GM10266 (cell line): ENCODE results near the gene RCE1.

ENCODE experiments used
- DNase-seq: peaks from one replicate; pipeline ENCODE4 v3.0.0; 2012; ENCODE audit errors: extremely low spot score
- TF ChIP-seq, protein P1 (sequence below): IDR thresholded peaks from 2 replicates; pipeline ENCODE4 v1.5.1; 2012; ENCODE audit warnings: mild to moderate bottlenecking, low read depth; ENCODE audit not compliant: control insufficient read depth, insufficient read depth; ENCODE audit errors: missing control alignments

Gene RCE1

DNA sequence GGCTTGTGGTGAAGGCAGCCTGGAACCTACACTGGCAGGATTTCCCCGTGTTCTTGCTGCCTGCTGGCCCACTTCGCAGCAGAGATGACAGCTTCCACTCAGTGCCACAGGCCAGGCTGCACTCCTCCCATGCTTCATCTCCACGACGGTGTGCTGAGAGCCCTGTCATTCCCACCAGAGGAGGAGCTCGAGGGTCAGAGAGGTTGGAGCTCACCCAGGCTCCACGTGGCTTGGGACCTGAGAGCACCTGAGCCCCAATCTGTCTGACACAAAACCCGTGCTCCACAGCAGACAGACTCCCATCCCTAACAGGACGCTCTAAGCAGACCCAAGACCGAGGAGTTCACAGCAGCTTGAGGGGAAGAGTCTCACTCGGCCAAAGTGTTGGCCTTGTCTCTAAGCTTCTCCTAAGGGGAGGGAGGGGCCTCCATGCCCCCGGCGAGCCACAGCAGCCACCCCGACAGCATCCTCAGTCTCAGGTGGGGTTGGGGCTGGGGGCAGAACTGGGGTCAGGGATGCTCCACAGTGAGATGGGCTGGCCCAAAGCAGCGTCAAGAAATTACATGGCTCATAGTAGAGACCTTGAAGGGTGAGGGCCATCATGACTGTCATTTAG is 24.3 kb downstream of the RCE1 start:
- DNase-seq = no peak
- TF ChIP-seq, protein P1, sequence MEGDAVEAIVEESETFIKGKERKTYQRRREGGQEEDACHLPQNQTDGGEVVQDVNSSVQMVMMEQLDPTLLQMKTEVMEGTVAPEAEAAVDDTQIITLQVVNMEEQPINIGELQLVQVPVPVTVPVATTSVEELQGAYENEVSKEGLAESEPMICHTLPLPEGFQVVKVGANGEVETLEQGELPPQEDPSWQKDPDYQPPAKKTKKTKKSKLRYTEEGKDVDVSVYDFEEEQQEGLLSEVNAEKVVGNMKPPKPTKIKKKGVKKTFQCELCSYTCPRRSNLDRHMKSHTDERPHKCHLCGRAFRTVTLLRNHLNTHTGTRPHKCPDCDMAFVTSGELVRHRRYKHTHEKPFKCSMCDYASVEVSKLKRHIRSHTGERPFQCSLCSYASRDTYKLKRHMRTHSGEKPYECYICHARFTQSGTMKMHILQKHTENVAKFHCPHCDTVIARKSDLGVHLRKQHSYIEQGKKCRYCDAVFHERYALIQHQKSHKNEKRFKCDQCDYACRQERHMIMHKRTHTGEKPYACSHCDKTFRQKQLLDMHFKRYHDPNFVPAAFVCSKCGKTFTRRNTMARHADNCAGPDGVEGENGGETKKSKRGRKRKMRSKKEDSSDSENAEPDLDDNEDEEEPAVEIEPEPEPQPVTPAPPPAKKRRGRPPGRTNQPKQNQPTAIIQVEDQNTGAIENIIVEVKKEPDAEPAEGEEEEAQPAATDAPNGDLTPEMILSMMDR = no peak

DNA sequence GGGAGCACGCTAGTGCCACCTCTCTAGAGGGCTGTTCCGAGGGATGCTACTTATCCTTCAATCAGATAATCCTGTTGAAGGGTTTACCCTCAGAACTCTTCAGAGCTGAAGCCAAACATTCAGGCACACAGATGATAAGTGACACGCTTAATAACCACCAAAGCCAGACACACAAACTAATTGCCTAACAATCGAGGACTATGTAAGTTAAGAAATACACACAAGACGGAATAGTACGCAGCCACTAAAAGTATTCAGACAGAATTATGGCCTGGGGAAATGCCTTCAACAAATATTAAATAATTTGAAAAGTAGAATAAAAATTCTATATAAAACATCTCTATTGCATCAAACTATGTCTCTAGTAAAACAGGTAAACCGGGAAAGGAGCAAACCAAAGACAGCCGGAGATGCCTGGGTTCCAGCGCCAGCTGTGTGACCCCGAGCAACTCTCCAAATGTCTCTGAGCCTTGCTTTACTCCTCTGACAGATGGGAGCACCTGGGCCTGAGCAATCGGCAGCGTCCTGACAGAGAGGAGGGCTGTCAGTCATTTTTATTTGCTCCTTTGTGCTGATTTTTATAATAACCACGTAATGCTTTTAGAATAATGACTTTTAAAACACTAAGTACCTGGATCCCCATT is 25.0 kb downstream of the RCE1 start:
- TF ChIP-seq, protein P1 = no peak
- DNase-seq = no peak

DNA sequence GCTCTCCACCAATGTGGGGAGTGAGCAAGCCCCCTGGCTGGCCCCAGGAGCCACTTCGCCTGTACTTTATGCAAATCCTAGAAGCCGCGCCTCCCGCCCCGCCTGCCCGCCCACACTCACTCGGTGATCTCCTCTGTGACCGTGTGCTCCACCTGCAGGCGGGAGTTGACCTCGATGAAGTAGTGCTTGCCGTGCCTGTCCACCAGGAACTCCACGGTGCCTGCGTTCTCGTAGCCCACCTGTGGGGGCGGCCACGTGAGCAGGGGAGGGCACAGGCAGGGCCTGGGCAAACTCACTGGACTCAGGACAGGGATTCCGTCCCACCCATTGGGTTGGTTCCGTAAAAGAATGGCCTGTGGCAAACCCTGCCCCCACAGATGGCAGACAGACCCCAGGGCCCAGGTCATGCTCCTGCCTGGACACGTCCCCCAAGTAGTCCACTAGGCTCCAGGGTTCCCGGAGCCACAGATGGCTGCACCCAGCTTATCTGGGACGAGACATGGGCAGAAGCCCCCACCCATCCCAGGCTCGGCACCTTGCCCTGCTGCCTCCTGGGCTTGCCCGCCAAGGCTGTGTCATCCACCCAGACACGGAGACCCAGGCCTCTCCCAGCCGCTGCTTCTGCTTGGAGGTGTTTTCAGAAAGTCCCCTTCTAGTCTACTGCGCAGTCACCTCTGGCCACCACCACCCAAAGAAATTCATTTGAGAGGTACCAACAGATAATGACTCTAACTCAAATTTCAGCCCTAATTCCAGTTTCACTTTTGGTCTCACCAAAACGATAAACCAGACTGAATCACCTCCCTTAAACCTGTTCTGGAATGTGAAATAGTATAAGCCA is 25.7 kb downstream of the RCE1 start:
- TF ChIP-seq, protein P1 = peak; percentile 71
- DNase-seq = peak; percentile 94

DNA sequence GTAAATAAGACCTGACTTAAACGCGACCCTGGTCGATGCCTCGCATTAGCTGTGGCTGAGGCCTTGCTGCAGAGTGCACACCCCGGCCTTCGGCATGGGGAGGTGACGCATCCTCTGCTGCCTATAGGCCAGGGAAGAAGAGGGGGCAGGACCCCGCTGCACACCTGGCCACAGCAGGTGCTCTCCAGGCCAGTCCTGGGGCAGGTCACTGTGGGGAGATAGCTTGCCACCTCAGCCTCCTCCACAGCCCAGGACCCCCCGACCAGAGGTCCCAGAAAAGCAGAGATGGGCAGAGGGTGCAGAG is 26.3 kb downstream of the RCE1 start:
- DNase-seq = no peak
- TF ChIP-seq, protein P1 = no peak

DNA sequence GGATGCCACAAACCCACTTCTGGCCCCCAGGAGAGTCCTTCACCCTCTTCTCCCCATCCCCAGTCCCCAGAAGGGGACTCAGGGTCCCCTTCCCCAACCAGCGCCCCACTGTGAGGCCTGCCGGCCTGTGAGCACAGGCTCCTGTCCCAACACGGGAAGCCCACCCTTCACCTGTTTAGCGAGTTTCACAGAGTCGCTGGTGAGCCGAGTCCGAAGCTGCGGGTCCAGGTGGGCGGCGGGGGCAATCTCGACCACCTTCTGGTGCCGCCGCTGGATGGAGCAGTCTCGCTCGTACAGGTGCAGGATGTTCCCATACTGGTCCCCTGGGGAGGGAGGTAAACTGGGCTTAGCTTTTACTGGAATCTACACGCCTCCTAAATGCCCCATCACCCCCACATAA is 26.9 kb downstream of the RCE1 start:
- TF ChIP-seq, protein P1 = no peak
- DNase-seq = no peak

DNA sequence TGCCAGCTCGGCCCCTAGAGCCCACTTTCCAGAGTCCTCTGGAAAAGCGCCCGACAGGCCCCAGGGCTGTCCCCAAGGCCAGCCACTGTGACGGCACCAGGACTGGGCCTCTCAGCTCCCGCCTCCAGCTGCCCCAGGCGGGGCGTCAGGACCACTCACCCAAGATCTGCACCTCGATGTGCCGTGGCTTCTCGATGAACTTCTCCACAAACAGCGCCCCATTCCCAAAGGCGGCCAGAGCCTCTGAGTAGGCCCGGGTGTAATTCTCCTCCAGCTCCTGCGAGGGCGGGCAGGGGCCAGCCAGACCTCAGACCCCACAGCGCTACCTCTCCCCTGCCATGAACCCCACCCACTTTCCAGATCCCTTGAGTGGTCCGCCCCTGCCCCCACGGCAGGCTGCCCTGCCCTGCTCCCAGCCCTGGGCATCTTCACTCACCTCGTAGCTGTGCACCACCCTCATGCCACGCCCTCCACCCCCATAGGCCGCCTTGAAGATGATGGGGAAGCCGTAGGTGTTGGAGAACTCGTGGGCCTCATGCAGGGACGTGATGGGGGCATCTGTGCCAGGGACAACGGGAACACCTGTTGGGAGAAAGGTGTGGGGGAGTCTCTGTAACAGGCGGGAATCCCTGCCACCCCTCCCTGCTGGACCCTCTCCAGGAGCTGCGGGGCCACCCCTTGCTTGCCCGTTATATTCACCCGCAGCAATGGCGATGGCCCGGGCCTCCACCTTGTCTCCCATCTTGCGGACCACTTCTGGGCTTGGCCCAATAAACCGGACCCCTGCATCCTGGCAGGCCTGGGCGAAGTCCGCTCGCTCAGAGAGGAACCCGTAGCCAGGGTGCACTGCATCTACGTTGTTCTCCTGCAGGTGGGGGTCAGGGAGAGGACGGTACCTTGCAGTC is 27.6 kb downstream of the RCE1 start:
- DNase-seq = no peak
- TF ChIP-seq, protein P1 = no peak
